H1 (cell line): ENCODE results near the gene NOXO1. TPM values are rescaled to one million over a fixed set of nuclear protein-coding genes. Genes with fewer than 3 reads are reported as not detected.

ENCODE experiments used
- ATF3 ChIP-seq: IDR thresholded peaks from 2 replicates; pipeline ENCODE4 v1.6.1; 2011; ENCODE audit warnings: low read depth, mild to moderate bottlenecking, low read length; ENCODE audit not compliant: insufficient read depth
- BRCA1 ChIP-seq: IDR thresholded peaks from 2 replicates; pipeline ENCODE4 v1.6.1; 2012; ENCODE audit warnings: low read depth, low read length, improper control_type of control experiment
- CBX8 ChIP-seq: fragments of 300-800, 300-1000 bp; sonication (generic); IDR thresholded peaks from 2 replicates; pipeline ENCODE4 v1.7.1; 2016; ENCODE audit warnings: low read depth, low read length, borderline replicate concordance
- CHD7 ChIP-seq: fragments of 300-600 bp; sonication (generic); IDR thresholded peaks from 2 replicates; pipeline ENCODE4 v1.7.1; 2012; ENCODE audit warnings: low read length, moderate library complexity, mild to moderate bottlenecking, inconsistent platforms; ENCODE audit not compliant: insufficient replicate concordance
- CREB1 ChIP-seq: IDR thresholded peaks from 2 replicates; pipeline ENCODE4 v1.6.1; 2012; ENCODE audit warnings: inconsistent platforms
- CTBP2 ChIP-seq: IDR thresholded peaks from 2 replicates; pipeline ENCODE4 v1.7.0; 2011; ENCODE audit warnings: borderline replicate concordance, mild to moderate bottlenecking, moderate library complexity, mixed read lengths, low read length; ENCODE audit not compliant: insufficient read depth, insufficient read length
- NRF1 ChIP-seq: IDR thresholded peaks from 2 replicates; pipeline ENCODE4 v1.6.1; 2011; ENCODE audit warnings: mild to moderate bottlenecking, low read depth, low read length, improper control_type of control experiment
- SAP30 ChIP-seq: fragments of 300-600 bp; sonication (generic); IDR thresholded peaks from 2 replicates; pipeline ENCODE4 v1.7.1; 2012; ENCODE audit warnings: low read length, moderate library complexity, mild to moderate bottlenecking, inconsistent platforms; ENCODE audit not compliant: insufficient read depth, insufficient replicate concordance
- SRF ChIP-seq: IDR thresholded peaks from 2 replicates; pipeline ENCODE4 v1.6.1; 2011; ENCODE audit warnings: mild to moderate bottlenecking, low read depth, low read length, moderate library complexity
- polyA plus RNA-seq, 7 experiments: library from polyadenylated mRNA; depleted of rRNA in 3 of 7; stranded (reverse) in 5 of 7; unstranded in 2 of 7; fragments of >200 nt in 5 of 7; fragments of 200-250 nt in 2 of 7; gene quantifications; 1 replicate in 5 of 7; 2 replicates in 1 of 7; 4 replicates in 1 of 7; pipeline versions ENCODE4 v1.2.1 to v1.2.3, GENCODE V29; 2011 to 2013; ENCODE audit warnings: missing spikeins in 2 of 7, mixed read lengths in 2 of 7
- total RNA-seq: library from RNA; stranded (reverse); fragmentation: NEBNext Ultra II Directional; extraction: Animal tissue kit (Norgen Biotek cat#: 25700); gene quantifications from 2 replicates; pipeline ENCODE4 v1.2.1, GENCODE V29; 2021

The NOXO1 gene
- total and polyA plus RNA-seq, 2 of the 8 experiments (the other 6 are each of a cell fraction or from before 2014, with no cell fraction given): 1.3 to 2.5 TPM

GRCh38 chr16:1983544-1984346 is 2.5 kb upstream of the NOXO1 start, which contains the start of gene GFER (continued):
- TF ChIP-seq CHD7 (no peak), CBX8 (no peak), CREB1 (peak; percentile 73), CTBP2 (no peak), SAP30 (no peak), SRF (0 out of 2 replicates have a peak, but pooled peaks have one; percentile 17), NRF1 (no peak), ATF3 (no peak), BRCA1 (no peak)
